Stimulated activated memory B cell treated with anti-CD40 and anti-IgM and Interleukin-4, amounts not matched to agents 10 μg/mL and 1 μg/mL and 100 μg/mL, for 72 hours (primary cell): Measurements from ENCODE around the gene KCTD21.
"Not testable (repeated sequence)": the region's sequence is repeated elsewhere in the genome, so short reads cannot be mapped to it uniquely, and the experiment has no call there.

ENCODE experiments used
- ATAC-seq: fragments of 150-1000 bp; cut with Tn5 transposase; 2 replicates; pipeline ENCODE4 v1.10.0; 2021
- H3K27ac Mint-ChIP-seq: one replicate; pipeline ENCODE4 v1.8.0; 2022; ENCODE audit warnings: mild to moderate bottlenecking, mixed read lengths
- H3K27me3 Mint-ChIP-seq: one replicate; pipeline ENCODE4 v1.8.0; 2022; ENCODE audit warnings: mixed read lengths
- H3K36me3 Mint-ChIP-seq: one replicate; pipeline ENCODE4 v1.8.0; 2022; ENCODE audit warnings: mixed read lengths
- H3K4me1 Mint-ChIP-seq: one replicate; pipeline ENCODE4 v1.8.0; 2022; ENCODE audit warnings: mixed read lengths
- H3K4me3 Mint-ChIP-seq: one replicate; pipeline ENCODE4 v1.8.0; 2022; ENCODE audit warnings: mild to moderate bottlenecking, moderate library complexity, mixed read lengths
- H3K9me3 Mint-ChIP-seq: one replicate; pipeline ENCODE4 v1.8.0; 2022; ENCODE audit warnings: mixed read lengths

Gene KCTD21

DNA sequence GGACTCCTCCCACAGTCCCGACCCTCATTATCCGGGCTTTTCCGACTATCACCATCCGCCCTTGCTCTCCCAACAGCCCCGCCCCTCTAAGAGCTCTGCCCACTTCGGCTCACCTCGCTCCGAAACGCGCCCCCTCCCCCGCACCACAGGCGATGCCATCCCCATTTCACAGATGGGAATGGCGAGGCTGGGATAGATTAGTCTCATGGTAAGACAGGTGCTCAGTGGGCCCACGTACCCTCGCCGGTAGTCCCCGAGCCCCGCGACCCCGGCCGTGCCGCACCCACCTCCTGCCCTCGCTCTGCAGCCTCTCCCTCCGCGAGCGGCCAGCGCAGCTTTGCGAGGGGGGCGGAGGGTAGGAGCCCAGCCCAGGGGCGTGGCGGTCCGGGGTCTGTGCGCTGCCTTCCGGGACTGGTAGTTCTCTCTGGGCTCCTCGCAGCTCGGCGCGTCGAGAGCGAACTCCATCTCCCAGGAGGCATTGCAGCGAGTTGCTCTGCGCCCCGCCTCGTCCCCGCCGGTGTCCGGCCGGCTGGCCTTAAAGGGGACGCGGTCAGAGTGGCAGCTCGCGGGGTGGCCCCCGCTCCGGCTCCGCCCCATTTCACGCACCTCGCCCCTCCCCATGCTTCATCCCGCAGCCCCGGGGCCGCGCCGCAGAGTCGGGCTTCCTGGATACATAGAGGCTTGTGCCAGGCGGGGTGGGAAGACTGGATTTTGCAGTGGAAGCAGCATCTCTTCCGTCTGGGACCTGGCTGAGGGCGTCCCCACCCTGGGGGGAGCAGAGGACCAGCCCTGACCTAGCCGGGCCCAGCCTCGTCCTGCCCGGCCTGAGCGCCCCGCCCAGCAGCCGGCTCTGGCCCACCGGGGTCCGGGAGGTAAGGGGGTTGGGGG is at the start of gene KCTD21, which contains the start of gene USP35:
Gene KCTD21 (minus strand): TSS at position 341 of the 888 bp plus-strand sequence. CDS start 14,072 bp downstream, outside the sequence.
Gene USP35 (plus strand): TSS at position 634 of the 888 bp plus-strand sequence. CDS start 7,327 bp downstream, outside the sequence.
- peaks cover 12% of the 10 kb centered on the region for H3K36me3 Mint-ChIP-seq
- H3K4me3 Mint-ChIP-seq, result peak within 1 kb of the TSS; percentile 98
- H3K4me1 Mint-ChIP-seq, result peaks cover 38% of the 10 kb centered on the region
- H3K27me3 Mint-ChIP-seq, result no peaks in the 10 kb centered on the region
- H3K9me3 Mint-ChIP-seq, result no peaks in the 10 kb centered on the region
- peak; percentile 97 for ATAC-seq
- H3K27ac Mint-ChIP-seq, result peak within 1 kb of the TSS; percentile 79

DNA sequence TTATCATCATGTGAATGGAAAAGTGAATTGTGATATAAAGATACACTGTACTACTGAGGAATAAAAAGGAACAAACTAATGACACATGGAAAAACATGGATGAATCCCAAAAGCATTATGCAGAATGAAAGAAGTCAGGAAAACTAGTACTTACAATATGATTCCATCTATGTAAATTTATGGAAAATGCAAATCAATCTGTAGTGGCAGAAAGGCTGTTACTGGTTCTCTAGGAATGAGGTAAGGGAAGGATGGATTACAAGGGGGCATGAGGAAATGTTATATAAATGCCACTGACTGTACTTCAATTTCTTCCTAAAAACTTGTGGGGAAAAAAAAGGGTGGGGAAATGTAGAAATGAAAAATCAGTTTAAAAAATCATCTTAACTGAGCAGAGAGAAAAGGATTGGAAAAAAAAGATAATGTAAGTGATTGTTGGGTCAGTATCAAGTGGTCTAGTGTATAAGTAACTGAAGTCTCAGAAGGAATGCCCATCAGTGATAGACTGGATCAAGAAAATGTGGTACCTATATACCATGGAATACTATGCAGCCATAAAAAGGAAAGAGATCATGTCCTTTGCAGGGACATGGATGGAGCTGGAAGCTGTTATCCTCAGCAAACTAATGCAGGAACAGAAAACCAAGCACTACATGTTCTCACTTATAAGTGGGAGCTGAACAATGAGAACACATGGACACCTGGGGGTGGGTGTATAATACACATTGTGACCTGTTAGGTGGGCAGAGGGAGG is 49.0 kb upstream of the KCTD21 start:
- no peak for ATAC-seq
- no peak overlapping the region for H3K27ac Mint-ChIP-seq
- H3K36me3 Mint-ChIP-seq, result peaks cover 57% of the 10 kb centered on the region
- H3K4me3 Mint-ChIP-seq, result no peak overlapping the region
- peaks cover 15% of the 10 kb centered on the region for H3K9me3 Mint-ChIP-seq
- H3K27me3 Mint-ChIP-seq, result no peaks in the 10 kb centered on the region
- H3K4me1 Mint-ChIP-seq, result peaks cover 10% of the 10 kb centered on the region

GRCh38 chr11:78234006-78234405 is 45.6 kb upstream of the KCTD21 start:
- Mint-ChIP-seq H3K4me1 (peaks cover 11% of the 10 kb centered on the region), H3K4me3 (no peak overlapping the region), H3K36me3 (peaks cover 36% of the 10 kb centered on the region), H3K27me3 (no peaks in the 10 kb centered on the region), H3K9me3 (peaks cover 8% of the 10 kb centered on the region), H3K27ac (no peak overlapping the region)
- no peak for ATAC-seq

GRCh38 chr11:78233046-78233445 is 44.6 kb upstream of the KCTD21 start:
- Mint-ChIP-seq H3K4me1 (peaks cover 16% of the 10 kb centered on the region), H3K36me3 (peaks cover 28% of the 10 kb centered on the region)
- not testable (repeated sequence) for H3K27me3 Mint-ChIP-seq, H3K4me3 Mint-ChIP-seq, H3K9me3 Mint-ChIP-seq, ATAC-seq, H3K27ac Mint-ChIP-seq

DNA sequence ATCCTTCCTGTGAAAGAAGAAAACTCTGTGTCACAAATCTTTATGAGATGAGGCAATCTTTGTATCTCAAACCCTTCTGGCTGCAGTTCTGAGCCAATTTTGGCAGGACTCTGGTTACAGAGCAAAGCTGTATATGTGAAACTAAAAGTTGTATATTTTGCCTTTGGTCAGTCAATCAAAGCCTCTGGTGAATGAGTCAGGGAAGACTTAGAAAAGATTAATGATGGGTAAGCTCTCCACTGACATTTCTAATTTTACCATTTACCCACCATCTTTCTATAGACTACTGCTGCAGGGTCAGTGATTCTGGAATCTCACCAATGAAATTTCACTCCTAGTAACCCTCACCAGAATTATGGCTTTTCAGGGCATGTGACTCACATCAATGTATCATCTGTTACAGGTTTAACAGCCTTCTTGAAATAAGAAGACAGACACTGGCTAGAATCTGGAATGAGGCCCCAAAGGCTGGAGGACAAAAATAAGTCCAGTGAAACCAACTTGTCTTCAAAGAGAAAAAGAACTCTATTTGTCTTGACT is 43.6 kb upstream of the KCTD21 start:
- no peak for ATAC-seq
- H3K36me3 Mint-ChIP-seq, result peaks cover 18% of the 10 kb centered on the region
- no peaks in the 10 kb centered on the region for H3K9me3 Mint-ChIP-seq
- no peak overlapping the region for H3K27ac Mint-ChIP-seq
- no peaks in the 10 kb centered on the region for H3K27me3 Mint-ChIP-seq
- H3K4me1 Mint-ChIP-seq, result peaks cover 24% of the 10 kb centered on the region
- H3K4me3 Mint-ChIP-seq, result no peak overlapping the region

DNA sequence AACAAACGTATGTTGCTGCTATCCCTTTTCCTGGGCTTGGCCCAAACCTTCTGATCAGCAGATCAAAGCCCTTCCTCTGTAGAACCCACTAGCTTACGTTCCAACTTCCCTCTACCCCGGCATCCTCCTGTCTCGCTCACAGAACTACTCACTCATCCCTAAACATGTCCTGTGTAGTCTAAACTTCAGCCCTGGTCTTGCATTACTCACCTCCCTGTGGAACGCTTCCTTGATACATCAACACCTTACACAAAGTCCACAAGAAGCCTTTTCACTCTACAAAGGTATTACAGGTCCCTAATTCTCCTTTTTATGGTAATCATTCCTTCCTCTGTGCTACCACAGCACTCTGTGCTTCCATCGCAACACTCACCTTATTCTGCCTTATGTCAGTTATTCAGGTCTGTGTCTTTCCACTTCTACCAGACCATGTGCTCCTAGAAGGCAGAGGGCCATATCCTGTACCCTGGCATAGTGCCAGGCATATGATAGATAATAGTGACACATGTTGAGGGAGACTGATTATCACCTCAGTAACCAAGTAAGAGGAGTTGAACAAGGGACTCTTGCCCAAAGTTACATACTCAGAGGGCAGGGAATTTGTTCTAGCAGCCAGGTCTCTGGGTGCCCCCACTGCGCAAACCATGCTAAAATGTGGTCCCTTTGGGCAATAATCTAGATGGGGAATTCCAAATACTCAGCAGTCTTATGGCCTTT is 41.9 kb upstream of the KCTD21 start:
- ATAC-seq, result no peak
- H3K27me3 Mint-ChIP-seq, result no peaks in the 10 kb centered on the region
- H3K36me3 Mint-ChIP-seq, result peaks cover 10% of the 10 kb centered on the region
- peak overlapping the region; percentile 3 for H3K27ac Mint-ChIP-seq
- H3K4me1 Mint-ChIP-seq, result peaks cover 22% of the 10 kb centered on the region
- H3K4me3 Mint-ChIP-seq, result no peak overlapping the region
- H3K9me3 Mint-ChIP-seq, result no peaks in the 10 kb centered on the region

DNA sequence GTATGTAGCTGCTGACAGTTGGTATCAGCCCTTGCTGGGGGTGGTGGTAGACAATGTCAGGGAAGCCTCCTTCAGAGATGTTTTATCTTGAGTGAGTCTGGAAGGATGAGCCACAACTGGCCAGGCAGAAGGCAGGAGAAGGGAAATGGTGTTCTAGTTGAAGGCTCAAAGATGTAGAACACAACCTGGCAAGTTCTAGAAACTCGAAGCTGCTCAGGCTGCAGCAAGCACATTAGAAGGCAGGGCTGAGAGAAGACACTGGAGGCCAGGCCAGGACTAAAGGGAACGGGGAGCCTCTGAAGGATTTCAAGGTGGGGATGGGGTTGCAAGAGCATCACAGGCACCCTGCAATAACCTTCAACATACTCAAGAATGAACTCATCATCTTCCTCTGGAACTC is 40.7 kb upstream of the KCTD21 start:
- peaks cover 19% of the 10 kb centered on the region for H3K36me3 Mint-ChIP-seq
- ATAC-seq, result no peak
- no peak overlapping the region for H3K27ac Mint-ChIP-seq
- H3K4me1 Mint-ChIP-seq, result peaks cover 34% of the 10 kb centered on the region
- no peaks in the 10 kb centered on the region for H3K27me3 Mint-ChIP-seq
- no peaks in the 10 kb centered on the region for H3K9me3 Mint-ChIP-seq
- no peak overlapping the region for H3K4me3 Mint-ChIP-seq

- no peak overlapping the region for H3K4me3 Mint-ChIP-seq
- peaks cover 40% of the 10 kb centered on the region for H3K4me1 Mint-ChIP-seq
- no peaks in the 10 kb centered on the region for H3K9me3 Mint-ChIP-seq
- peak; percentile 79 for ATAC-seq
- H3K27me3 Mint-ChIP-seq, result no peaks in the 10 kb centered on the region
- H3K36me3 Mint-ChIP-seq, result peaks cover 23% of the 10 kb centered on the region
- H3K27ac Mint-ChIP-seq, result no peak overlapping the region
Measured at GRCh38 chr11:78228467-78228866, 40.0 kb upstream of the KCTD21 start.

DNA sequence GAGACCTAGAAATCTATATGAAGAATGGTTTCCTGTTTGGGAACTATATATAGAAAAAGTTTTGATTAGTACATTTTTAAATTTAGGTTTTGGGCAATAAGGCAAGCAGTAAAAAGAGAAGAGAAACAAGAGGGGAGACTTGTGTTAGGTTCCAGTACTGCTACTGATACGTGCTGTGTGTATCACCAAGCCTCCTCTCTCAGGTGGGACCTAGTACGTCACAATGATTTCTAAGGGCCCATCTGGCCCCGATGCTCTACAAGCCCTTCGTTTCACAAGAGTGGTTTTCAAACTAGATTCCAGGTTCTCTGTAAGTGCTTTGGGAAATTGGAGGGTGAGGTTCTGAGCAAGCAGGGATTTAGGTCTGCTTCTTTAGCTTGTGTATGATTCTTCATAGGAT is 39.5 kb upstream of the KCTD21 start:
- peaks cover 22% of the 10 kb centered on the region for H3K36me3 Mint-ChIP-seq
- peaks cover 46% of the 10 kb centered on the region for H3K4me1 Mint-ChIP-seq
- no peak overlapping the region for H3K27ac Mint-ChIP-seq
- H3K9me3 Mint-ChIP-seq, result no peaks in the 10 kb centered on the region
- no peak overlapping the region for H3K4me3 Mint-ChIP-seq
- no peak for ATAC-seq
- no peaks in the 10 kb centered on the region for H3K27me3 Mint-ChIP-seq

GRCh38 chr11:78226684-78227680 is 38.6 kb upstream of the KCTD21 start:
- peaks cover 22% of the 10 kb centered on the region for H3K36me3 Mint-ChIP-seq
- H3K9me3 Mint-ChIP-seq, result no peaks in the 10 kb centered on the region
- H3K27ac Mint-ChIP-seq, result peak overlapping the region; percentile 18
- H3K4me1 Mint-ChIP-seq, result peaks cover 46% of the 10 kb centered on the region
- no peak for ATAC-seq
- no peak overlapping the region for H3K4me3 Mint-ChIP-seq
- H3K27me3 Mint-ChIP-seq, result no peaks in the 10 kb centered on the region

GRCh38 chr11:78224906-78225420 is 36.5 kb upstream of the KCTD21 start:
- H3K9me3 Mint-ChIP-seq, result no peaks in the 10 kb centered on the region
- ATAC-seq, result no peak
- H3K27ac Mint-ChIP-seq, result peak overlapping the region; percentile 67
- H3K36me3 Mint-ChIP-seq, result peaks cover 35% of the 10 kb centered on the region
- peaks cover 46% of the 10 kb centered on the region for H3K4me1 Mint-ChIP-seq
- H3K27me3 Mint-ChIP-seq, result no peaks in the 10 kb centered on the region
- H3K4me3 Mint-ChIP-seq, result no peak overlapping the region

DNA sequence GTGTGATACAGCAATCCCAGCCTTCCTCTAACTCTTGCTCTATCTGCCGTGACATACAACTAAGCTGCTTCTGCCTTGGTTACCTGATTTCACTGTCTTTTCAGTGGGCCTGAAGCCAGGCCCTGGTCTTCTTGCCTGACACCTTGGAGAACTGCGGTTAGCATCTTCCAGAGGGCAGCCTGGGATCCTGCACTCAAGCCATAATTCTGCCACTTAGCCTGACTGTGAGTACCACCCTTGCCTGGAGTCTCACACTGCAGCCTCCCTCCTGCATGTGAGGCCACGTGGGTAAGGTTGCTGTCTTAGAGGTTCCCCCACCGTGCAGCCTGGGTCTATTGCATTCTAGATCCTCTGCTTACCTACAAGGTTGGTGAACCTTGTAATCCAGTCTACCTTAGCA is 36.1 kb upstream of the KCTD21 start:
- H3K36me3 Mint-ChIP-seq, result peaks cover 35% of the 10 kb centered on the region
- peaks cover 46% of the 10 kb centered on the region for H3K4me1 Mint-ChIP-seq
- no peaks in the 10 kb centered on the region for H3K9me3 Mint-ChIP-seq

DNA sequence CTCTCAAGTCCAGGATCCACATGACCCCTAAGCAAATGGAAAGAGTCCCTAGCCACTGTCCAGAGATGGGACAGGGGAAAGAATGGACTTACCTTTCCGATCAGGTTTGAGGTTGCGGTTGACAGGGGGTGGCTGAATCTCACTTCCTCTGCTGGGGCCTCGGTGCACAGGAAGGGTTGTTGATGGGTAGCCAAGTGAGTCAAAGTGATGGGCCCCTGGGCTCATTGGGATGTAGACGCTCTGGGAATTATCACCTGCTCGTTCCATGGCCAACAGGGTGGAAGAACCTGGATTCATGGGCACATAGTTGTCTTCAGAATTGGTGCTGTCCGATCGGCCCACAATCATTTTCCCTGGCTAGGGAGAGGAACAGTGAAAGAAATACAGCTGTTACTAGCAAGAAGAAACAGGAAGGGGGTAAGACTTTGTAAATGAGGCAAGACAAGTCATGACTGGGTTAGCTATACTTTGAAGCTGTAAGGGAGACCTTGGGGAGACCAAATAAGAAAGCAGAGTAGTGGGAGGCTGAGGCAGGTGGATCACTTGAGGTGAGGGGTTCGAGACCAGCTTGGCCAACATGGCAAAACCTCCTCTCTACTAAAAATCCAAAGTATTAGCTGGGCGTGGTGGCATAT is 35.0 kb upstream of the KCTD21 start:
- peak; percentile 90 for ATAC-seq
- Mint-ChIP-seq H3K9me3 (no peaks in the 10 kb centered on the region), H3K4me1 (peaks cover 40% of the 10 kb centered on the region), H3K27me3 (no peaks in the 10 kb centered on the region), H3K36me3 (peaks cover 46% of the 10 kb centered on the region), H3K27ac (peak overlapping the region; percentile 67), H3K4me3 (peak overlapping the region; percentile 58)

More for the DNA sequence above, 36.1 kb upstream of the KCTD21 start:
- H3K27ac Mint-ChIP-seq, result peak overlapping the region; percentile 67
- H3K4me3 Mint-ChIP-seq, result no peak overlapping the region
- no peak for ATAC-seq
- H3K27me3 Mint-ChIP-seq, result no peaks in the 10 kb centered on the region
